ENCODE measurements around the gene RASA3.
"Not testable (repeated sequence)": the region's sequence is repeated elsewhere in the genome, so short reads cannot be mapped to it uniquely, and the experiment has no call there.

RASA3 gene

DNA sequence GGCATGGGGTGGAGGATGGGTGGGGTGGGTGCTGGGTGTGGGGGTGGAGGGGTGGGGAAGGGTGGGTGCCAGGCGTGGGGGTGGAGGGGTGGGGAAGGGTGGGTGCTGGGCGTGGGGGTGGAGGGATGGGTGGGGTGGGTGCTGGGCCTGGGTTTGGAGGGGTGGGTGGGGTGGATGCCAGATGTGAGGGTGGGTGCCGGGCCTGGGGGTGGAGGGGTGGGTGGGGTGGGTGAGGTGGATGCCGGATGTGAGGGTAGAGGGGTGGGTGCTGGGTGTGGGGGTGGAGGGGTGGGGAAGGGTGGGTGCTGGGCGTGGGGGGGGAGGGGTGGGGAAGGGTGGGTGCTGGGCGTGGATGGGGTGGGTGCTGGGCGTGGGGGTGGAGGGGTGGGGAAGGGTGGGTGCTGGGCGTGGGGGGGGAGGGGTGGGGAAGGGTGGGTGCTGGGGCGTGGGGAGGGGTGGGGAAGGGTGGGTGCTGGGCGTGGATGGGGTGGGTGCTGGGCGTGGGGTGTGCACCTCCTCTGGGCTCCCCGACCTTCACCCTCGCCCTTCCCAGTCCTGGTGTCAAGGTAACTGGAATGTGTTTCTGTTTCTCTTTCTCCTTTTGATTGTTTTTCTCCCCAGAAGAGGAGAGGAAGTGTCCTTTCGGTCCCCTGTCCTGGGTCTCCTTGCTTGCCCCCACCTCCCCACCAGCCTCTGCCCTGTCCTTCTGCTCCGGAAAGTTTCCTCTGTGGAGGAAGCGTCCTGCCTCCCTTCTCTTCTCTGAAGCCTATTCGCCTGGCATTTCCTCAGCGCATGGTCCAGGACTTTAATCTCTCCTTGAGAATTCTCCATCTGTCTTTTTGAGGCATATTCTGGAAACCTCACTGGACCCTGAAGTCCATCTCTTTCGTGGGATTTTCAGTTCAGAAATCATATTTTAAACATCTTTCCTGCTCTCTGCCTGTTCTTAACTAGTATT, 23.8 kb upstream of the RASA3 start:
- DNase-seq (ENCODE audit: low read depth), result no peak

DNA sequence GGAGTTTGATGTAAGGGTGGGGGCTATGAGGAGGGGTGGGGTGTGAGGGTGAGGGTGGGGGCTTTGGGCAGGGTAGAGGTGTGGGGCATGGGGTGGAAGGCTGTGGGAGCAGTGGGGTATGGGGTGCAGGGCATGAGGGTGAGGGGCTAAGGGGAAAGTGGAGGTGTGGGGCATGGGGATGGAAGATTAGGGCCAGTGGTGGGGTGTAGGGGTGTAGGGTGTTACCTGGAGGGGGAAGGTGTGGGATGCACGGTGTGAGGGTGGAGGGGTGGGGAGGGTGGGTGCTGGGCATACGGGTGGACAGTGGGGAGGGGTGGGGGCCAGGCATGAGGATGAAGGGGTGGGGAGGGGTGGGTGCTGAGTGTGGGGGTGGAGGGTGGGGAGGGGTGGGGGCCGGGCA, 22.9 kb upstream of the RASA3 start:
- no peak for DNase-seq (ENCODE audit: low read depth)

DNA sequence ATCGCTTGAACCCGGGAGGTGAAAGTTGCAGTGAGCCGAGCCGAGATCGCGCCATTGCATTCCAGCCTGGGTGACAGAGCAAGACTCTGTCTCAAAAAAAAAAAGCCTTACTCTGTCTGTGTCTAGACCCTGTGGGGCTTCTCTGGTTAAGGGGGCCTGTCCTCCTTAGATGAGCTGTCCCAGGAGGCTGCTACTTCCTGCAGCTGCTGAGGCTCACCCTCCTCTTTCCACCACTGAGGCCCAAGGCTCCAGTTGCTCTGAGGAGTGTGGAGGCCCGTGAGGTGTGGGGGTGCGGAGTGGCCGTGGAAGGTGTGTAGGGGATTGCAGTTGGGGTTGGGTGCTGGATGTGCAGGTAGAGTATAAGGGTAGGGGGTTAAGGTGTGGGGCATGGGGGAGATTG, 22.1 kb upstream of the RASA3 start:
- no peak for DNase-seq (ENCODE audit: low read depth)

DNA sequence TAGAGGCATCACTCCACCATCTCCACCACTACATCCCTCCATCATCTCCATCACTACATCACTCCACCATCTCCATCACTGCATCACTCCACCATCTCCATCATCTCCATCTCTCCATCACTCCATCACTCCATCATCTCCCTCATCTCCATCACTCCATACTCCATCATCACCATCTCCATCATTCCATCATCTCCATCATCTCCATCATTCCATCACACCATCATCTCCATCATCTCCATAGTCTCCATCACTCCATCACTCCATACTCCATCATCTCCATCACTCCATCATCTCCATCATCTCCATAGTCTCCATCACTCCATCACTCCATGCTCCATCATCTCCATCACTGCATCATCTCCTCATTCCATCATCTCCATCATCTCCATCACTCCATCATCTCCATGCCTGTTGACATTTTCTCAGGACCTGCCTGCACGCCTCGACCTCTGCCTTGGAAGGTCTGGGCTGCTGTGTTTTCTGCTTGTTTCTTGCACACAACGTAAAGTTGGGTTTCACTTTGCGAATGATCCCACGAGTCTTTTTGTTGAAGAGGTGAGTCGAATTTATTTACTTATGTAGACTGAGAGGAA, 21.2 kb upstream of the RASA3 start:
- DNase-seq (ENCODE audit: low read depth), result no peak

DNA sequence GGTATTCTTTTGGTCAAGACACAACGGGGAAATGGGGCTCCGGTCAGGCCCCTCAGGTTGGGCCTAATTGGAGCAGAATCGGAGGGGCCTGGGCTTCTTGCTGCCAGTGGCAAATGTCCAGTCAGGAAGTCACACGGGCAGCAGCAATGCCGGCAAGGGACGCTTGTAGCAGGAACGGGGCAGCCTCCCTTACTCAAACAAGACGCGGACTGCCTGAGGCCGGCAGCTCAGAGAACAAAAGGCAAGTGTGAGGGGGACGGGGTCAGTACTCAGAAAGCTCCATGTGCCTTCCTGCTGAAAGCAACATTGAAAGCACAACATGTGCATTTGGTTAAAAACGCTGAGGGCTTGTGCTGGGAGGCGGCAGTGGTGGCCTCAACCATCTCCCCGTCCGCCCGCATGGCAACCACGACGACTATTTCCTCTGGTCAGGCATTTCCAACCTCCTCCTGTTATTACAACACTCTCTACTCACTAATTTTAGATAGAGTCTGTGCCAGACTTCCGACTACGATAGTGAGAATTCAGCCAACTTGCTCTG, 20.5 kb upstream of the RASA3 start:
- no peak for DNase-seq (ENCODE audit: low read depth)

DNA sequence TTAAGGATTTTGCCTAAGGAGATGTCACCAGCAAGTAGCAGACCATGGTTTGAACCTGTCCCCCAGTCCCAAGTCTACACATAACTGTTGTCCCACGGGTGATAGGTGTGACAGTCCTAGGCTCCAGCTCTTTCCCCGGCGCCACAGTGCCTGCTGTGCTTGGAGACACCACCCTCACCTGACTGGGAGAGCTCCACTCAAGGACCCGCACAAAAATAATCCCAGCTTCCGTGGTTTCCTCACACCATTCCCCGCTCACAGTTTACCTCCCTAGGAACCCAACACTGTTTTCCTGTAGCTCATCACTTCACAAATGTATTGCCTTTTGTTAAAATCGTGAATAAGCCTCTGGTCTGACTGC, 19.8 kb upstream of the RASA3 start:
- DNase-seq (ENCODE audit: low read depth), result no peak

DNA sequence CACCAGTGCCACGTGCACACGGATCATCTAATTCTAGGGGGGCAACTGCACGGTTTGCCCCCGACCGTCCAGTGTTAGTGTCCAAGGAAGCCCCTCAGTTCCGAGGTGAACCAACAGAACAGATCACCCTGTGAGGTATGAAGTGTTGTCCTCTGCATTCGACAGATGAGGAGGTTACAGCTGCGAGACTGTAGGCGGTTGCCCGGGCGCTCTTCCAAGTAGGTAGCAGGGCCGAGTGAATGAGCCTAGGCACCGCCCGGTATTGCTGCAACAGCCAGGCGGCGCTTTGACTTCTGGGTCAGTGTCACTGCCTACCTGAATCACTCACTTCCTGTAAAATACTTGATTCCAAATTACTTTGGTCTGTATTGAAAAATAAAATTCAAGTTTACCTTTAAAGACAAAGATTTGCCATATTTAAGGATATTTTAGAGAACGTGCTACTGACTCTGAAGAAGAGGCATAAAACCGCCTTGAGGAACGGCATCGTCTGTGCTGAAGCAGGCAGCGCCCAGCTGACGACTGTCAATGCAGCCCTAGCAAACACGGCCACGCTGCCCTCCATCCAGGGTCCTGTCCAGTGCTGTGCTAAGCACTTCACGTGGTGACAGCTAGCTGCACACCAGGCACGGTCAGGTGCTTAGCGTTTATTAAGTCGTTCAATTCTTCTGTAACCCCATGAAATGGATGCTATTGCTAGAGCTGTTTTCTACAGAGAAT, 19.3 kb upstream of the RASA3 start:
- no peak for DNase-seq (ENCODE audit: low read depth)

DNA sequence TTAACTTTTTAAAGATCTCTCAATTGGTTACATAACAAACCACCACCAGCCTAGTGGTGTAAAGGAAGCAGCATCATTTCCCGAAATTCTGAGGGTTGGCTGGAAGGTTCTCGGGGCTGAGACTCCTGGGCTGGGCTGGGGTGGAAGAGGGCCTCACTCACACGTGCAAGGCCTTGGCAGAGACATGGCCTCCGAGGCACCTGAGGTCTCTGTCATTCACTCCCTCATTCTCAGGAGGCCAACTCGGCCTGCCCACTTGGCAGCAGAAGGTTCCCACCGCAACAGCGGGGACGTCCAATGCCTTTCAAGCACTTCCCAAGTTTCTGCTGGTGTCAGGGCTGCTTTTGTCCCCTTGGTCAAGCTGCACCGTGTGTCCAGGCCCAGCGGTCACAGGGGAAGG, 18.6 kb upstream of the RASA3 start:
- DNase-seq (ENCODE audit: low read depth), result no peak

DNA sequence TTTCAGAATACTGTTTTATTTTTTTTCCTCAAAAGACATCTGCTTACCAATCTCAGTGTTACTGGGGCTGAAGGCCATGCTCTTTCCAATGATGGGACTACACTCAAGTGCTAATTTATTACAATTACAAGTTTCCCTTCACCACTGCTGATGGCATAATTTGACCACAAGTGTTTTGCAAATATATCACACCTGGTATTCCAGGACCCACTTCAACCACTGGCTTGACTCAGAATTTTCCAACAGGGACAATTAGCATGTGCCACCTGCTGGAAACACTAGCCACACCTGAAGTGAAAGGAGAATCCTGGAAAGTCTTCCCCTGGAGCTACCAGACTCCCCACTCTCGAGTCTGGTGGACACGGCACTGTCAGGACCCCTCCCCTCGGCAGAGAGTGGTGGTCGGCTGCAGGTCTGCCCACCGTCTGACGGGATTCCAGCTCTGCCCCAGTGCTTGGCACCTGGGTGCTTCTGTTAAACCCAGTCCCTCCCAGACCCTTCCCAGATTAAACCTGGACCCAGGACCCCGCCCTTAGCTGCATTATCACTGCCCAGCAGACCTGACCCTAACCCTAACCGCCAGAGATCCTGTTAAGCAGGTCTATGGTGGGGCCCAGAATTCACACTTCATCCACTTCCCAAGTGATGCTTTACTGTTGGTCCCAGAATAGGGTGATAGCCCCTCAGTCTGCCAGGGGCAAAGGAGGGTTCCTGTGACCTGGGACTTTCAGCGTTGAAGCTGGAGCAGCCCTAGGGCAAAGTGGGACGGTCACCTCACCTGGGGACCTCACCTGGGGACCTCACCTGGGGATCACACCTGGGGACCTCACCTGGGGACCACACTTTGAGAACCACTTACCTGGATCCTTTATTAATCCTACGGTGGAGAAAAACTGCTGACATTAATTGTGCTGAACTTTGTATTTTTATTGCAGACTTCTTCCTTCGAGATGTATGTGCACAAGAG, 17.6 kb upstream of the RASA3 start:
- no peak for DNase-seq (ENCODE audit: low read depth)

DNA sequence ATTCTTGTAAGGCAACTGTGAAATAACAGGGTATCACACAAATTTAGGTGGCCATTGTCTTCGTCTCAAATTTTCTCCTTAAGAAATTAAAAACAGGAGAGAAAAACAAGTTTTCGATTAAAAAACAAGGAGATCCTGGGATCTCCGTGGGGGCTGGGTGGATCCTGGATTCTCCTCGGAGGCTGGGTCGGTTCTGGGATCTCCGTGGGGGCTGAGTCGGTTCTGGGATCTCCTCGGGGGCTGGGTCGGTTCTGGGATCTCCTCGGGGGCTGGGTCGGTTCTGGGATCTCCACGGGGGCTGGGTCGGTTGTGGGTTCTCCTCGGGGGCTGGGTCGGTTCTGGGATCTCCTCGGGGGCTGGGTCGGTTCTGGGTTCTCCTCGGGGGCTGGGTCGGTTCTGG, 16.5 kb upstream of the RASA3 start:
- DNase-seq (ENCODE audit: low read depth), result not testable (repeated sequence)

DNA sequence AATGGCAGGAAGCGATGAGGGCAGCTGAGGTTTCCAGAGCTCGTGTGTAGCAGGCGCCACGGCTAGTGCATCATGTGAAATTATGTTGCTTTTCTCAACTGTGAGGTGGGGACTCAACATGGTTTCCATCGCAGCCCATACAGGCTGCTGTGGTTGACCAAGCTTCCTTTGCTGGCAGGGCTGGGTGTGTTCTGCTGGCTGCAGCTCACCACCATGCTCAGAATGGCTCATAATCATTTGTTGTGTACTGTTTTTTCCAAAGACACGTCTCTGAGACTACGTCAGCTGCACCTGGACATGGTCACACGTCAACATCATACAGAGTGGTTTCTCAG, 16.1 kb upstream of the RASA3 start:
- no peak for DNase-seq (ENCODE audit: low read depth)

DNA sequence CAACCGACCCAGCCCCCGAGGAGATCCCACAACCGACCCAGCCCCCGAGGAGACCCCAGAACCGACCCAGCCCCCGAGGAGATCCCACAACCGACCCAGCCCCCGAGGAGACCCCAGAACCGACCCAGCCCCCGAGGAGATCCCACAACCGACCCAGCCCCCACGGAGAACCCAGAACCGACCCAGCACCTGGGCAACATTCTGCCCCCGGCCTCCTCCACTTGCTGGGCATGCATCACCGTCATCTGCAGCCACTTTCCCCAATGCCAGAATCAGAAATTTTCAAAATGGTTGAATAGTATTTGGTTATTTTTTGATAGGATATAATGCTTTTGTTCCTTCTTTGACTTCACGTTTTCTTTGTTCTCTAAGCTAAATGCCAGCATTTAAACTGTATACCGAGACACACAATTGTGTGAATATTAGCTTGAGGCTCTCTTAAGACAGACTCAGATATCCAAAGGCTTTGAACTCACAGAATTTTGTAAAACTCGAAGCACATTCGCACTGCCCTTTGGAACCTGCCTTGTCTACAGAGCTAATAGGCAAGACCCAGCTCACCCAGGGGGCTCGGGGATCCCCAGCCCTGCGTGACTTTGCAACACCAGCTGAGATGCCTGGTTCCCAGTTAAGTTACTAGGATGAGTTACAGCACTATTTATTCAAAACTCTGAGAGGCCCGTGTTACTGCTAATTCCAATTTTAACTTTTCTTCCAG, 15.5 kb upstream of the RASA3 start:
- DNase-seq (ENCODE audit: low read depth), result no peak

DNA sequence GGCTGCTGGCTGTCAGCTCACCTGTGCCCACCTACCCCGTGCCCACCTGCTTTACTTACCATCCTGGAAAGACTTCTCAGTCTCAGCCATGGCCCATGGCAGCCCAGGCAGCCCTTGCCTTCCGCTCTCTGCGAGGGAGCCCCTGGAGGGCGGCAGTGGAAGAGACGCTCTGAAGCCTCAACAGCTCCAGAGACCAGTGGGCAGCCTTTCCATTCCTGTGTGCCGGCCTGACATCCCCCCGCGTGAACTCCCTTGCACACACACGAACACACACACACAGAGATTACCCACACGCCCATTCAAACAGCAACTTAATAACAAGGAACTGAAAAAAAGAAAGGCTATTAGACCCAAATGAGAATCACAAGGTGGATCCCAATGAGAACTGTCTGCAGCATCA, 14.2 kb upstream of the RASA3 start:
- DNase-seq (ENCODE audit: low read depth), result no peak

DNA sequence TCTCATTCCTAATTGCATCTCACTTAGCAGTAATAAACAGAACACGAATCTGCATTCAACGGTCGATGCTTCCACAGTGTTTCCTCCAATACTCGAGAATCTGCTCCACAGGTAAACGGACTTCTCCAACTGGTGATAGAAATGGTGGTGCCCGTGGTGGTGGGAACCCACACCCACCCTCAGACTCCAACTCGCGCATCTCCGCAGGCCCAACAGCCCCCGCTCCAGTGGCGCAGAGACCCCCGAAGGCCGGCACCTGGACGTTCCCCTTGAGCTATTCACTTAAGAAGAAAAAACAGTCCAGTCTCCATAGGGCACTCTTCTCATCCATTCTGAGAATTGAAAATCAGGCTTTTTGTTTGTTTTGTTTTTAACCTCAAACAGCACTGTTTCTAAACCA, 13.8 kb upstream of the RASA3 start:
- no peak for DNase-seq (ENCODE audit: low read depth)

DNA sequence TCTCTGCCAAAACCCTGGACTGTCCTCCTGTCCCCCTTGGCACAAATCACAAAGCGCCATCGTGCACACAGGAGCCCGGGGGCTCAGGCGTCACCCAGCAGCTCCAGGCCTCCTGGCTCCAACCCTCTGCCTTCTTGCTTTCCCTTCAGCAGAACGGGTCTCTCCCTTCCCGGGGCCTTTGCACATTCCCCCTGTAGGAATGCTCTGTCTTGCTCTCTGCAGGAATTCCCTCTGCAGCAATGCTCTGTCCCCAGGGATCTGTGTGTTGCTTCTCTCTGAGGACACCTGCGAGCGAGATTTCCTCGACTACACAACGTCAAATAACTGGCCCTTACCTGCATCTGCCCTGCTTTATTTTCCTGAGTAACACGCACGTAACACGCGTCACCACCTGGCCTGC, 13.3 kb upstream of the RASA3 start:
- no peak for DNase-seq (ENCODE audit: low read depth)

DNA sequence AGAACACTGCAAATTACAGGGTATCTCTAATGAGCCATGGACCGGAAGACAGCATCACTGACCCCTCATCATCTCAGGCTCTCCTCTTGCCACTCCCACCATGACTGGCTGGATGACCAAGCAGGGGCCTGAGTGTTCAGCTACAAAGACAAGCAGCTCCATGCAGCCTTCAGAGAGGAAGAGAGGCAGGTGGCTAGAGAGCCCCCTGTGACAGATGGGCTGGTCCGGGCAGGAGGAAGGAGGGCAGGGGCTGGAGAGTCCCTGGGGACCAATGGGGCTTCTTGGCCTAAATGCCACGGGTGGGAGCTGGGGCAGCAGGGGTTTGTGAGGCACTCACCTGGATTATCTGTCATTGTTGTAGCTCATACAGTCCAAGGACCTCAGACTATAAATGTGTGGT, 12.8 kb upstream of the RASA3 start:
- DNase-seq (ENCODE audit: low read depth), result no peak

DNA sequence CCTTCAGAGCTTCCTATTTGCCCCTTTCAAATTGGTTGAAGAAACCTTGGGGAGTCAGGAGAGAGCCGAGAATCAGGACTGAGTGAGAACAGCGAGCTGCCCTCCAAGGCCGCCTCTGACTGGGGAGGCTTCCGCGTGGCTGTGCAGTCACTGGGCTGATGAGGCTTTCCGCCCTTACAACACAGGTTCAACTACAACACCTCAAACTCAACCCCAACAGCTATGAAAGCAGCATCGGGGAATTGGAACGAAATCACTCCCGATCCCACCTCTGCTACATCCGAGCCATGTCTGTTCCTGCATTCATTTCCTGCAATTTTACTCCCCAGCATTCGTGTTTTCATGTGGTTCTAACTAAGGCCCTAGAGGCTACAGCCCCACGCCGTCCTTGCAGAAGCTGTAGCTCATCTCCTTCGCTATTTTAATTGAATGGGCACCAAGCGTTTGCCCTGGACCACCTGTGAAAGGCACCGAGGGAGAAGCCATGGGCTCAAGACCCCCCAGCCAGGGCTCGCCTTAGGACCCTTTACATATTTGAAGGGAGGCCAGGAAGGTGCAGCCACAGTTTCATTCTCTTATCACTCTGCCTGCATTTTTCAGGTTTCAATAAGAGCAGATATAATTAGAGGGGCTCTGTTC, 12.3 kb upstream of the RASA3 start:
- DNase-seq (ENCODE audit: low read depth), result no peak

DNA sequence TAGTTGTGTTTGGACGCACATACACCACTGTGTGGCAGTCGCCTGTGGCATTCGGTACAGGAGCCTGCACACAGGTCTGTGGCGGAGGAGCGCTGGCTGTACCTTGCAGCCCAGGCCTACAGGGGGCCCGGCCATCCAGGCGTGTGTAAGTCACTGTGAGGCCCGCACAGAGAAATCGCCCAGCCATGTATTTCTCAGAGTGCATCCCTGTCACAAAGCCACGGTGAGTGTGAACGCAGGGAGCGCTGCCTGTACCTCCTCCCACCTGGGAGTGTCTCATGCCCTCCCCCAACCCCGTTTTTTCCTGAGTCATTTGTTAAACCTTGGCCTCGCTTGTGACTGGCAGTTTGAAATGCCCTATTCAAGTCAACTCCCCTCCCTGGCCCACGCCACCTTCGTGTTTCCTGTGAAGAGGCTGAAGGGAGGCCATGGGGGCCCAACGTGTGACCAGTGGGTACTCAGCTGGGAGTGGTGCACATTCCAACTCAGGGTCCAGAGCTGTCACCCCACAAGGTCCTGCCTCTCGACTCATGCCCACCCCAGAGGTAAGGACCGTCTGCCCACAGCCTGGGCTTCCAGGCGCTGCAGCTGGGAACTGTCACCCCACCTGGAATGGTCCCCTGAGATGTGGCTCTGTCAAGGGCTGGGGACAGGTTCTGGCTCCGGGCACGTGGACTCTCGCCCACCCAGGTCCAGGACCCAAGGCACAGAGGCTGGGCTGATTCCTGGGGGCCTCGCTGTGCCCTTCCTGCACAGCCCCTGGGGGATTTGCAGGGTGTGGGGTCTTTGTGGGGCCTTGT, 11.6 kb upstream of the RASA3 start:
- no peak for DNase-seq (ENCODE audit: low read depth)

DNA sequence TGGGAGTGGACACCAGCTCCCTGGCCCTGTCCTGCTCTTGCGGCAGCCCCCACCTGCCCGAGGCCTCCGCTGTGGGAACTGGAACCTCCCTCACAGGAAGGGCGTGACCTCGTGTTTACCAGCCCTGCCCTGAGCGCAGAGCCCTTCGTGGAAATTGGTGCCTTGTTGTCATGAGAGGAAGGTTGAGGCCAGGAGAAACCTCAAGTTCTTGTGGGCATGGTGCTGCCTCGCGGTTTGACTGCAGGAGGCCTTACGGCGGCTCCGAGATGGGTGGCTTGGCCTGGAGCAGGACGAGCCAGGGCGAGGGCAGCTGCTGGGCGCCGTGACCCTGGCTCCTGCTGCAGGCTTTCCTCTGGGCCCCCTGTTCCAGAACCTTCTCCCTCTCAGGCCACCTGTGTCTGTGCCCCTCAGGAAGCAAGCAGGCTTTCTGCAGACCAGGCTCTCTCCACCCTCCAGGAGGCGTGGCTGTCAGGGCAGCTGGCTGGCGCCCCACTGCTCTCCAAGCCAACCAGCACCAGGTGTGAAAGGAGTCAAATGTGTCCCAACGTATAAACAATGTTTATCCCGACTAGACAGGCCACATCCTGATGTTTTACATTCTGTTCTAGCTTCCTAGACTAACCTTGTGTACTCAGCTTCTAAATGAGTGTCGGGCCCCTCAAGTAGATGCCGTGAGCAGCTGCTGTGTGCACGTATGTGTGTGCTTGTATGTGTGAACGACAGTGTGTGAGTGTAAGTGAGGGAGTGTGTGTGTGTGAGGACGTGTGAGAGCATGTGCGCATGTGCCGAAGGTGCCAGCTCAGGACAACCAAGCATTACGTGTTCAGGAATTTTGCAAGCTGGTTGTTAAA, 10.4 kb upstream of the RASA3 start:
- peak; percentile 72 for DNase-seq (ENCODE audit: low read depth)
